Adrenal gland (tissue), 5 donors: ENCODE measurements around the gene ACACB.

ENCODE experiments used
- POLR2A ChIP-seq, 2 donors: fragments of 450-650 bp; IDR thresholded peaks; one replicate each; pipeline ENCODE4 v1.6.1; 2017; ENCODE audit warnings: antibody characterized with exemption in 2 of 2, mild to moderate bottlenecking in 2 of 2, moderate library complexity in 1 of 2
- TF ChIP-seq, protein P1 (sequence below), 6 experiments: fragments of 450-650 bp in 4 of 6; fragments of 200-600 bp in 2 of 6; sonication (generic) in 1 of 6; IDR thresholded peaks; 1 replicate in 5 of 6; 2 replicates in 1 of 6; pipeline versions ENCODE4 v1.5.1 to v1.8.0; 2016 to 2021; ENCODE audit warnings: antibody characterized with exemption in 6 of 6, mild to moderate bottlenecking in 2 of 6, moderate library complexity in 1 of 6
- donor health status: DM: no; HTN: no; CAD: no.

DNA sequence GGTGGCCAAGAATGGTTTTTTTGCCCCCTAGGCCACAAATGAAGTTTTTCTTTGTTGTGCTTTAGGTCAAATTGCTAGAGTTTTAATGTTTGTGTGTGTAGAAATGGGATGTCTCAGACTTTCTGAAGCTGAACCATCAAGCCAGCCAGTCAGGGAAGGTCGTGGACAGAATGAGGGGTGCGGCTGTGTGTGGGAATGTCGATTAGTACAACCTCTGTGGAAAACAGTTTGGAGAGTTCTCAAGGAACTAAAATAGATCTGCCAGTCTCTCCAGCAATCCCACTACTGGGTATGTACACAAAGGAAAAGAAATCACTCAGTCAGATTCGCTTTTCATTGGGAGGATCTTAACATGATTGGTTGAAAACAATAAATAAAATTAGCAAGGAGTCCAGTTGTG, 44.5 kb downstream of the ACACB start:
- no peak for TF ChIP-seq POLR2A (IDR thresholded peaks at IDR 0.05)
- TF ChIP-seq, protein P1, sequence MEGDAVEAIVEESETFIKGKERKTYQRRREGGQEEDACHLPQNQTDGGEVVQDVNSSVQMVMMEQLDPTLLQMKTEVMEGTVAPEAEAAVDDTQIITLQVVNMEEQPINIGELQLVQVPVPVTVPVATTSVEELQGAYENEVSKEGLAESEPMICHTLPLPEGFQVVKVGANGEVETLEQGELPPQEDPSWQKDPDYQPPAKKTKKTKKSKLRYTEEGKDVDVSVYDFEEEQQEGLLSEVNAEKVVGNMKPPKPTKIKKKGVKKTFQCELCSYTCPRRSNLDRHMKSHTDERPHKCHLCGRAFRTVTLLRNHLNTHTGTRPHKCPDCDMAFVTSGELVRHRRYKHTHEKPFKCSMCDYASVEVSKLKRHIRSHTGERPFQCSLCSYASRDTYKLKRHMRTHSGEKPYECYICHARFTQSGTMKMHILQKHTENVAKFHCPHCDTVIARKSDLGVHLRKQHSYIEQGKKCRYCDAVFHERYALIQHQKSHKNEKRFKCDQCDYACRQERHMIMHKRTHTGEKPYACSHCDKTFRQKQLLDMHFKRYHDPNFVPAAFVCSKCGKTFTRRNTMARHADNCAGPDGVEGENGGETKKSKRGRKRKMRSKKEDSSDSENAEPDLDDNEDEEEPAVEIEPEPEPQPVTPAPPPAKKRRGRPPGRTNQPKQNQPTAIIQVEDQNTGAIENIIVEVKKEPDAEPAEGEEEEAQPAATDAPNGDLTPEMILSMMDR (IDR thresholded peaks at IDR 0.05), result no peak
